AG09309 (cell line): ENCODE measurements around the gene TSPAN12.

Experiments
- DNase-seq: peaks from one replicate; pipeline ENCODE4 v3.0.0-alpha.2; 2010; ENCODE audit warnings: low read depth
- H3K4me3 ChIP-seq: 2 replicates; pipeline ENCODE4 v1.5.1; 2011; ENCODE audit warnings: mild to moderate bottlenecking, low read depth, low read length, moderate library complexity; ENCODE audit not compliant: control insufficient read depth
- CTCF ChIP-seq: IDR thresholded peaks from 2 replicates; pipeline ENCODE4 v1.5.1; 2011; ENCODE audit warnings: mild to moderate bottlenecking, low read depth, low read length, inconsistent platforms; ENCODE audit not compliant: insufficient read depth, control insufficient read depth; ENCODE audit errors: missing control alignments

Gene TSPAN12

GRCh38 chr7:120807390-120807789, 50.6 kb downstream of the TSPAN12 start:
- no peak overlapping the region for H3K4me3 ChIP-seq
- no peak for DNase-seq
- TF ChIP-seq CTCF = no peak

GRCh38 chr7:120806669-120807068, 51.3 kb downstream of the TSPAN12 start:
- H3K4me3 ChIP-seq = no peak overlapping the region
- TF ChIP-seq CTCF = no peak
- DNase-seq = no peak

GRCh38 chr7:120805636-120806388, 52.1 kb downstream of the TSPAN12 start:
- no peak for DNase-seq
- H3K4me3 ChIP-seq = no peak overlapping the region
- peak; percentile 80 for TF ChIP-seq CTCF

GRCh38 chr7:120802751-120803150, 55.2 kb downstream of the TSPAN12 start:
- no peak for TF ChIP-seq CTCF
- no peak for DNase-seq
- H3K4me3 ChIP-seq = no peak overlapping the region

GRCh38 chr7:120799813-120800475, 58.0 kb downstream of the TSPAN12 start:
- no peak for TF ChIP-seq CTCF
- H3K4me3 ChIP-seq = no peak overlapping the region
- DNase-seq = no peak

GRCh38 chr7:120799147-120799546, 58.8 kb downstream of the TSPAN12 start:
- TF ChIP-seq CTCF = no peak
- no peak overlapping the region for H3K4me3 ChIP-seq
- no peak for DNase-seq
